Vagina (tissue), 2 donors: ENCODE measurements around the gene CDCA8. TPM values are rescaled to one million over a fixed set of nuclear protein-coding genes. Genes with fewer than 3 reads are reported as not detected.

Experiments used
- DNase-seq, 2 donors: peaks; one replicate each; pipeline ENCODE4 v3.0.0-alpha.2; 2017; ENCODE audit errors: extremely low spot score in 2 of 2
- H3K27ac ChIP-seq: fragments of 200-600 bp; sonication (generic); one replicate; pipeline ENCODE4 v1.5.1; 2019
- H3K27me3 ChIP-seq: fragments of 200-600 bp; sonication (generic); one replicate; pipeline ENCODE4 v1.5.1; 2019
- H3K36me3 ChIP-seq, 2 donors: fragments of 200-600 bp; sonication (generic); one replicate each; pipeline ENCODE4 v1.5.1; 2017 to 2019
- H3K4me1 ChIP-seq: fragments of 200-600 bp; sonication (generic); one replicate; pipeline ENCODE4 v1.5.1; 2019
- H3K4me3 ChIP-seq, 2 donors: fragments of 200-600 bp; sonication (generic); 1 replicate in 1 of 2; 2 replicates in 1 of 2; pipeline ENCODE4 v1.5.1; 2016 to 2019
- H3K9me3 ChIP-seq: fragments of 200-600 bp; sonication (generic); one replicate; pipeline ENCODE4 v1.5.1; 2019
- POLR2A ChIP-seq, 2 donors: fragments of 450-650 bp; IDR thresholded peaks; one replicate each; pipeline ENCODE4 v1.6.1; 2017; ENCODE audit warnings: antibody characterized with exemption in 2 of 2, mild to moderate bottlenecking in 2 of 2, moderate library complexity in 2 of 2
- POLR2AphosphoS5 ChIP-seq, 2 donors: sonication (generic); formaldehyde crosslinking; IDR thresholded peaks; one replicate each; pipeline ENCODE4 v1.9.0; 2017; ENCODE audit warnings: antibody characterized with exemption in 2 of 2, mild to moderate bottlenecking in 2 of 2, low read depth in 1 of 2; ENCODE audit not compliant: insufficient read depth in 1 of 2
- intact Hi-C: fragments of 100-400 bp; cut with DNase I; formaldehyde crosslinking; loops from one replicate; pipeline ENCODE4 v1.15.1; 2023
- total RNA-seq: library from RNA; depleted of rRNA; stranded (reverse); fragments of >200 nt; gene quantifications from one replicate; pipeline ENCODE4 v1.2.3, GENCODE V29; 2016
- TF ChIP-seq, protein P1 (sequence below), 3 experiments: fragments of 450-650 bp in 2 of 3; fragments of 200-600 bp in 1 of 3; sonication (generic) in 1 of 3; IDR thresholded peaks; one replicate each; pipeline ENCODE4 v1.5.1; 2017 to 2019; ENCODE audit warnings: antibody characterized with exemption in 3 of 3, mild to moderate bottlenecking in 2 of 3, moderate library complexity in 2 of 3

The CDCA8 gene
- total RNA-seq, 1 donor from 2014 or later, result 2.2 TPM

DNA sequence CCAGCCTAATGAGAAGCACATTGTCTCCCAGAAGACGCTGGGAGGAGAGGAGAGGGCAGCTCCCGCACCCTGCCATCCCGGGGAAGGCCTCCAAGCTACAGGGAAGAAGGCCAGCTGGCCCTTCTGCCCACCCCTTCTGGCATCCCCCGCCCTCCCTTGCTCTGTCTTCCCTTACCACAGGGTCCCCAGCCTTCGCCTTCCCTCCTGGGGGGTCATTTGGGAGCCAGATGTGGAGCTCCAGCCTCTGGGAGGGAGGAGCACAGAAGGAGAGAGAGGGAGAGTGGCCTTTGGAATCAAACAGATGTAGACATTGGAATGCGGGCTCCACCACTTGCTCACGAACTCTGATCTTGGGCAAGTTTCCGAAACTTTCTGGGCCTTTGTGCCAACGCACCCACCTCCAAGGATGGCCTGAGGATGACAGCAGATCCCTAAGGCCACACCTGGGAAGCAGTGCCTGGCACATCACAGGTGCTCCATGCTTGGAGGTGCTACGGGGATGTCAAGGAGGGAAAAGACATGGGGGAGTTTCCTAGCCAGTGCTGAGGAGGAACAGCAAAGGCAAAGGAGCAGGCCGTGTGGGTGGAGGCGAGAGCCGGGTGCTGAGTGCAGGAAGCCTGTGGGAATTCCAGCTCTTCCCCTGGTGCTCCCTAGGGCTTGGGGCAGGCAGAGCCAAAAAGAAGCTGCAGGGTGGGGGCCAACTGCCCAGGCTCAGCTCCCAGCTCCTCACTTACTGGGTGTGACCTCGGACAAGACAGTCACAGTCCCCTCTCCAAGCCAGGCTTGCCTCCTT is 34.5 kb upstream of the CDCA8 start:
- H3K9me3 ChIP-seq, result no peaks in the 10 kb centered on the region
- intact Hi-C loops, result no loop called here
- H3K4me1 ChIP-seq, result no peaks in the 10 kb centered on the region
- no peaks in the 10 kb centered on the region for H3K27me3 ChIP-seq
- no peak for DNase-seq
- H3K36me3 ChIP-seq, result no peaks in the 10 kb centered on the region
- no peak overlapping the region for H3K4me3 ChIP-seq
- no peak overlapping the region for H3K27ac ChIP-seq
- TF ChIP-seq, protein P1, sequence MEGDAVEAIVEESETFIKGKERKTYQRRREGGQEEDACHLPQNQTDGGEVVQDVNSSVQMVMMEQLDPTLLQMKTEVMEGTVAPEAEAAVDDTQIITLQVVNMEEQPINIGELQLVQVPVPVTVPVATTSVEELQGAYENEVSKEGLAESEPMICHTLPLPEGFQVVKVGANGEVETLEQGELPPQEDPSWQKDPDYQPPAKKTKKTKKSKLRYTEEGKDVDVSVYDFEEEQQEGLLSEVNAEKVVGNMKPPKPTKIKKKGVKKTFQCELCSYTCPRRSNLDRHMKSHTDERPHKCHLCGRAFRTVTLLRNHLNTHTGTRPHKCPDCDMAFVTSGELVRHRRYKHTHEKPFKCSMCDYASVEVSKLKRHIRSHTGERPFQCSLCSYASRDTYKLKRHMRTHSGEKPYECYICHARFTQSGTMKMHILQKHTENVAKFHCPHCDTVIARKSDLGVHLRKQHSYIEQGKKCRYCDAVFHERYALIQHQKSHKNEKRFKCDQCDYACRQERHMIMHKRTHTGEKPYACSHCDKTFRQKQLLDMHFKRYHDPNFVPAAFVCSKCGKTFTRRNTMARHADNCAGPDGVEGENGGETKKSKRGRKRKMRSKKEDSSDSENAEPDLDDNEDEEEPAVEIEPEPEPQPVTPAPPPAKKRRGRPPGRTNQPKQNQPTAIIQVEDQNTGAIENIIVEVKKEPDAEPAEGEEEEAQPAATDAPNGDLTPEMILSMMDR (IDR thresholded peaks at IDR 0.05), result no peak
- TF ChIP-seq POLR2AphosphoS5 (IDR thresholded peaks at IDR 0.05; ENCODE audit: insufficient read depth in 1 of 2, low read depth in 1 of 2) (no peak), POLR2A (IDR thresholded peaks at IDR 0.05) (no peak)

DNA sequence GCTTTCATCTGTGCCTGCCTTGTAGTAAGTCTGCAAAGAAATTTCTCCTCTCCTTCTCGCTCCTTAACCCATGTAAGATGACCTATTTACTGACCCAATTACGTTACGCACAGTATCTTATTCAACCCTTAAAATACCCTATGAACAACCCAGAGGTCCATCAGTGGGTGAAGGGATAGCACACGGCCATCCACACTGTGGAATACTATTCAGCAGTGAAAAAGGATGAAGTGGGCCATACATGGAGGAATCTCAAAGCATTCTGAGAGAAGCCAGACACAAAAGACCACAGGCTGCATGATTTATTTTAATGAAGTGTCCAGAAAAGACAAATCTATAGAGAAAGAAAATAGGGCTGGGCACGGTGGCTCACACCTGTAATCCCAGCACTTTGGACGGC is 33.8 kb upstream of the CDCA8 start:
- Histone ChIP-seq H3K9me3 (no peaks in the 10 kb centered on the region), H3K36me3 (no peaks in the 10 kb centered on the region), H3K27me3 (no peaks in the 10 kb centered on the region), H3K27ac (no peak overlapping the region), H3K4me3 (no peak overlapping the region), H3K4me1 (no peaks in the 10 kb centered on the region)
- DNase-seq, result no peak
- TF ChIP-seq, protein P1 (IDR thresholded peaks at IDR 0.05), result no peak
- TF ChIP-seq POLR2AphosphoS5 (IDR thresholded peaks at IDR 0.05; ENCODE audit: insufficient read depth in 1 of 2, low read depth in 1 of 2) (no peak), POLR2A (IDR thresholded peaks at IDR 0.05) (no peak)
- intact Hi-C loops, result no loop called here

DNA sequence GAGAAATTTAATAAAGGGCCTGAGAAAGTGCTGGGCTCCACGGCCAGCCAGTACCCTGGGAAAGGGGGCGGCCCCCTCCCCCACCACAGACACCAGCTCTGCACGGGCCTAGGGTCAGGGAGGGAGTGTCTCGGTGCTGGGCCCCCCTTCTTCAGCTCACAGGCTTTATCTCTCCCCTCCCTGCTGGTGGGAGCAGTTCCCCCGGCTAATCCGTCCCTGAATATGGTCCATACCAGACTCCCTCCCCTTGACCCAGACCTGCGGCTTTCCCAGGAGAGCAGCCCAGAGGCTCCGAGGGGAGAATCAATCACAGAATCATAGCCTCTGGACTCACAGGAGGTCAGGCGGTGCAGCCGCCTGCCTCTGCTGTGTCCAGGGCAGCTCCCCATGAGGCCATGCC is 31.7 kb upstream of the CDCA8 start:
- DNase-seq, result no peak
- TF ChIP-seq POLR2A (IDR thresholded peaks at IDR 0.05), result no peak
- TF ChIP-seq, protein P1 (IDR thresholded peaks at IDR 0.05), result no peak
- no peak for TF ChIP-seq POLR2AphosphoS5 (IDR thresholded peaks at IDR 0.05; ENCODE audit: insufficient read depth in 1 of 2, low read depth in 1 of 2)
- Histone ChIP-seq H3K4me1 (no peaks in the 10 kb centered on the region), H3K9me3 (no peaks in the 10 kb centered on the region), H3K4me3 (no peak overlapping the region), H3K27ac (no peak overlapping the region), H3K36me3 (no peaks in the 10 kb centered on the region), H3K27me3 (no peaks in the 10 kb centered on the region)
- intact Hi-C loops, result no loop called here

DNA sequence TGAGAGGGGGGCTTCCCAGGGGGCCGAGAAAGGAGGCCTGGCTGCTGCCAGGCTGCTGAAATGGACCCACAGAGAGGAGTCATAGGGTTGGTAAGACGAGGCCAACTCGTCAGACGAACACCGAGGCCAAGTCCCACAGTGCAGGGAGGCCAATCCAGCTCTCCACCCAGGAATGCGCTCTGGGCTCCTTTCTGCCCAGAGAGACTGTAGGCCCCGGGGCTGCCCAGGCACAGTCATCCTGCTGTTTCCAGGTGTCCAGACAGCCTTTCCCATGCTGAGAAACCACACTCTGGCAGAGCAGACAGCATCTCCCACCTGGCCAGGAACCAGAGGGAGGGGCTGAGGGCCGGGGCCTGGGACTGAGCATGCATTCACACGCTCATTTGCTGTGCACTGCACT is 30.9 kb upstream of the CDCA8 start:
- intact Hi-C loops, result no loop called here
- Histone ChIP-seq H3K27ac (no peak overlapping the region), H3K36me3 (no peaks in the 10 kb centered on the region), H3K4me3 (no peak overlapping the region), H3K27me3 (no peaks in the 10 kb centered on the region), H3K9me3 (no peaks in the 10 kb centered on the region), H3K4me1 (no peaks in the 10 kb centered on the region)
- no peak for DNase-seq
- no peak for TF ChIP-seq POLR2AphosphoS5 (IDR thresholded peaks at IDR 0.05; ENCODE audit: insufficient read depth in 1 of 2, low read depth in 1 of 2)
- TF ChIP-seq, protein P1 (IDR thresholded peaks at IDR 0.05), result no peak

DNA sequence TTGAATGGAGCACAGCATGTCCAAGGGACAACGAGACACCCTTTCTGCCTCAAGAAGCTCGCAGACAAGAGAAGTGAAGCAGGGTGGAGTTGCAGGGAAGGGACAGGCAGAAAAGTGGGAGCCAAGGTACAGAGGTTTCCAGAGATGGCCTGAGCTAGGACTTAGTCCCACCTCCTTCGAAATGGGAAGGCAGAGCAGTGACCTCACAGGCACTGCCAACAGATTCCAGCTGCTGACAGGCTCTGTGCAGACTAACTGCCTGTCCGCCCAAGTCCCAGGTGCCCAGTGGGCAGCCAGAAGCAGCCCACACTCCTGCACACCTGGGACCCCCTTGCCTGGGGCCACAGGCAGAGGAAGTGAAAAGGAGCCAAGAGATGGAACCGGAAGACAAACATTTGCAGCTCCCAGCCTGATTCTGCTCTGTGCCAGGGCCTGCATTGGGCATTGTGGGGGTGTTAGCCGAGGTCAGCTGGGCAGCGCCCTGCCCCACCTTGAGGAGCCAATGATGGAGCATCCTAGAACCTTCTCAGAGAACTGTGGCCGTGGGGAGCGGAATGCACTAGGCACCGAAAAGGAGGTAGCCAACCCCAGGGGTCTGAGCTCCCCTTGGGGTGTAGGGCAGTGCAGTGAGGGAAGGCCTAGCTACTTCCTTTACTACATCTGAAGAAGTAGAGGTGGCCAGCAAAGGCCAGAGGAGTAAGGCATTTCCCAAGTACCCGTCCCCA is 30.1 kb upstream of the CDCA8 start:
- H3K27me3 ChIP-seq, result no peaks in the 10 kb centered on the region
- no peak for TF ChIP-seq POLR2A (IDR thresholded peaks at IDR 0.05)
- no peak for TF ChIP-seq POLR2AphosphoS5 (IDR thresholded peaks at IDR 0.05; ENCODE audit: insufficient read depth in 1 of 2, low read depth in 1 of 2)
- TF ChIP-seq, protein P1 (IDR thresholded peaks at IDR 0.05), result no peak
- no peaks in the 10 kb centered on the region for H3K4me1 ChIP-seq
- intact Hi-C loops, result no loop called here
- H3K27ac ChIP-seq, result no peak overlapping the region
- no peak overlapping the region for H3K4me3 ChIP-seq
- no peaks in the 10 kb centered on the region for H3K36me3 ChIP-seq
- no peaks in the 10 kb centered on the region for H3K9me3 ChIP-seq
- DNase-seq, result no peak
